HepG2 (cell line): ENCODE results near the gene NSD1. TPM values are rescaled to one million over a fixed set of nuclear protein-coding genes. Genes with fewer than 3 reads are reported as not detected.

ENCODE experiments used
- CBX1 ChIP-seq: IDR thresholded peaks from one replicate; pipeline ENCODE4 v1.6.1; 2016; ENCODE audit warnings: antibody characterized with exemption, low read depth
- FOXP1 ChIP-seq, 2 experiments: fragments of 450-650 bp in 1 of 2; IDR thresholded peaks; 2 replicates each; pipeline ENCODE4 v1.6.1; 2017 to 2018; ENCODE audit warnings: antibody characterized with exemption in 1 of 2
- JDP2 ChIP-seq: sonication (generic); formaldehyde crosslinking; IDR thresholded peaks from 2 replicates; pipeline ENCODE4 v1.8.1; 2022; ENCODE audit warnings: missing genetic modification reagents, borderline replicate concordance
- ONECUT2 ChIP-seq: sonication (generic); formaldehyde crosslinking; IDR thresholded peaks from 2 replicates; pipeline ENCODE4 v1.4.0; 2020; ENCODE audit warnings: missing genetic modification reagents
- PAX8 ChIP-seq: sonication (generic); formaldehyde crosslinking; IDR thresholded peaks from 2 replicates; pipeline ENCODE4 v1.8.0; 2022; ENCODE audit warnings: mild to moderate bottlenecking, missing genetic modification reagents, borderline replicate concordance
- POGK ChIP-seq: sonication (generic); formaldehyde crosslinking; conservative IDR thresholded peaks from 2 replicates; pipeline ENCODE4 v1.8.0; 2022; ENCODE audit warnings: mild to moderate bottlenecking, moderate library complexity, missing genetic modification reagents
- RELA ChIP-seq: sonication (generic); formaldehyde crosslinking; IDR thresholded peaks from 2 replicates; pipeline ENCODE4 v1.4.0; 2020; ENCODE audit warnings: missing genetic modification reagents
- SOX5 ChIP-seq: IDR thresholded peaks from 2 replicates; pipeline ENCODE4 v1.6.1; 2016; ENCODE audit warnings: borderline replicate concordance
- SRSF4 ChIP-seq: fragments of 200-400 bp; formaldehyde crosslinking; IDR thresholded peaks from one replicate; pipeline ENCODE4 v1.6.1; 2018; ENCODE audit warnings: mild to moderate bottlenecking, low read depth, low read length, moderate library complexity; ENCODE audit not compliant: poor library complexity, severe bottlenecking
- STAG1 ChIP-seq: sonication (generic); formaldehyde crosslinking; IDR thresholded peaks from 2 replicates; pipeline ENCODE4 v1.4.0; 2020; ENCODE audit warnings: missing genetic modification reagents
- ZFP41 ChIP-seq: sonication (generic); formaldehyde crosslinking; IDR thresholded peaks from 2 replicates; pipeline ENCODE4 v1.4.0; 2020; ENCODE audit warnings: mild to moderate bottlenecking, missing genetic modification reagents, borderline replicate concordance
- ZNF460 ChIP-seq: sonication (generic); formaldehyde crosslinking; IDR thresholded peaks from 2 replicates; pipeline ENCODE4 v1.5.1; 2020; ENCODE audit warnings: missing genetic modification reagents, mild to moderate bottlenecking, borderline replicate concordance
- ZNF577 ChIP-seq: sonication (generic); formaldehyde crosslinking; IDR thresholded peaks from 2 replicates; pipeline ENCODE4 v1.4.0; 2020; ENCODE audit warnings: mild to moderate bottlenecking, low read depth, missing genetic modification reagents, borderline replicate concordance
- ZNF770 ChIP-seq: sonication (generic); formaldehyde crosslinking; IDR thresholded peaks from 2 replicates; pipeline ENCODE4 v1.5.0; 2020; ENCODE audit warnings: mild to moderate bottlenecking, missing genetic modification reagents
- ZNF777 ChIP-seq: sonication (generic); formaldehyde crosslinking; IDR thresholded peaks from 2 replicates; pipeline ENCODE4 v1.4.0; 2020; ENCODE audit warnings: missing genetic modification reagents
- ZSCAN12 ChIP-seq: sonication (generic); formaldehyde crosslinking; IDR thresholded peaks from 2 replicates; pipeline ENCODE4 v1.9.0; 2021; ENCODE audit warnings: mild to moderate bottlenecking, missing genetic modification reagents
- polyA plus RNA-seq, 8 experiments: library from polyadenylated mRNA; depleted of rRNA in 3 of 8; stranded (reverse) in 7 of 8; unstranded in 1 of 8; fragments of >200 nt; fragmentation: Illumina TruSeq in 4 of 8; extraction: Trizol in 4 of 8; gene quantifications; 2 replicates each; pipeline versions ENCODE4 v1.2.1 to v1.2.3, GENCODE V29; 2011 to 2016; ENCODE audit warnings: low read depth in 4 of 8, missing spikeins in 1 of 8, mixed read lengths in 1 of 8; ENCODE audit not compliant: insufficient read depth in 1 of 8
- total RNA-seq, 5 experiments: library from RNA; depleted of rRNA; stranded (reverse); fragments of >200 nt; fragmentation: Illumina TruSeq; extraction: Trizol; gene quantifications; 2 replicates each; pipeline ENCODE4 v1.2.3, GENCODE V29; 2016; ENCODE audit warnings: low read depth in 1 of 5
- TF ChIP-seq, protein P1 (sequence below): IDR thresholded peaks from 2 replicates; pipeline ENCODE4 v1.6.1; 2016; ENCODE audit warnings: missing compliant biosample characterization, missing genetic modification reagents, borderline replicate concordance
- TF ChIP-seq, protein P2 (sequence below): sonication (generic); formaldehyde crosslinking; IDR thresholded peaks from 2 replicates; pipeline ENCODE4 v1.4.0; 2020; ENCODE audit warnings: missing genetic modification reagents
- TF ChIP-seq, protein P3 (sequence below): sonication (generic); formaldehyde crosslinking; IDR thresholded peaks from 2 replicates; pipeline ENCODE4 v1.8.1; 2022; ENCODE audit warnings: low read depth, mild to moderate bottlenecking, missing genetic modification reagents

NSD1 gene
- total and polyA plus RNA-seq, 2 of the 13 experiments (the other 11 are each of a cell fraction or from before 2014, with no cell fraction given) = 0.01 to 0.09 TPM

DNA sequence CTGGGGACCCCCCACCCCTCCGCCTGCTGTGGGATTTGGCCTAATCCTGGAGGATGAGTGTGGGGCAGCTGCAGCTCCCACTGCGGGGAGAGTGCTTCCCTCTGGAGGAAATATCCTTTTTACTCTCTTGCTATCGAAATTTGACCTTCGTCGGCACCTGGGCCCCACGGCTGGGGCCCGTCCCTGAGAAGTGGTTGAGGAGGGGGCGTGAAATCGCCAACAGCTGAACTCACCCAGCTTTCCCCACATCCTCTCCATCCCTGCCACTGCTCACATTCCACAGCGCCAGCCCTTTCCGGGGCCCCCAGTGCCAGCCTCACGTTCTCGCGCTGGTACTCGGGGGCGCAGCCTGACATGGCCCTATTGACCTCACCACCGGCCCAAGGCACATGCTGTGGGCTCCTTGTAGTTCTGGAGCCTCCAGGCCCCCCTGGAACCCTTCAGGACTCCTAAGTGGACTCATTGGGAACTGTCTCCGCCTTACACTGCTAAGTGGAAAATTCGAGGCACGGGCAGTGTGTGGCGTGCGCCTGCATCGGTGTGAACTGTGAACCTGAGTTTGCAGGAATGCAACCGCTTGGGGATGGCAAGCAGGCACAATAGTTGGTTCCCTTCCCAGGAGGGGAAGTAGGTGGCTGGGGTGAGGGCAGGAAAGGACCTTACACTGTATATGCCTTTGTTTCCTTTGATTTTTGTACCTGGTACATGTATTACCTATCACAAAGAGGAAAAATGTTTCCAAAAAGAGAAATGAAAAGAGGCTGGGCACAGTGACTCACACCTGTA is 27.7 kb upstream of the NSD1 start (continued):
- no peak for TF ChIP-seq FOXP1 (IDR thresholded peaks at IDR 0.05)
- TF ChIP-seq FOXP1 (CRISPR knock-in tag; IDR thresholded peaks at IDR 0.05) = no peak
- TF ChIP-seq ZNF777 = no peak
- TF ChIP-seq SRSF4 = no peak
- TF ChIP-seq, protein P1, sequence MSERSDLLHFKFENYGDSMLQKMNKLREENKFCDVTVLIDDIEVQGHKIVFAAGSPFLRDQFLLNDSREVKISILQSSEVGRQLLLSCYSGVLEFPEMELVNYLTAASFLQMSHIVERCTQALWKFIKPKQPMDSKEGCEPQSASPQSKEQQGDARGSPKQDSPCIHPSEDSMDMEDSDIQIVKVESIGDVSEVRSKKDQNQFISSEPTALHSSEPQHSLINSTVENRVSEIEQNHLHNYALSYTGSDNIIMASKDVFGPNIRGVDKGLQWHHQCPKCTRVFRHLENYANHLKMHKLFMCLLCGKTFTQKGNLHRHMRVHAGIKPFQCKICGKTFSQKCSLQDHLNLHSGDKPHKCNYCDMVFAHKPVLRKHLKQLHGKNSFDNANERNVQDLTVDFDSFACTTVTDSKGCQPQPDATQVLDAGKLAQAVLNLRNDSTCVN (CRISPR knock-in tag) = no peak
- TF ChIP-seq RELA = no peak
- no peak for TF ChIP-seq ZSCAN12
- TF ChIP-seq ONECUT2 (CRISPR knock-in tag) = no peak
- no peak for TF ChIP-seq STAG1 (CRISPR knock-in tag)
- TF ChIP-seq ZFP41 (CRISPR knock-in tag) = no peak
- no peak for TF ChIP-seq PAX8
- TF ChIP-seq, protein P2, sequence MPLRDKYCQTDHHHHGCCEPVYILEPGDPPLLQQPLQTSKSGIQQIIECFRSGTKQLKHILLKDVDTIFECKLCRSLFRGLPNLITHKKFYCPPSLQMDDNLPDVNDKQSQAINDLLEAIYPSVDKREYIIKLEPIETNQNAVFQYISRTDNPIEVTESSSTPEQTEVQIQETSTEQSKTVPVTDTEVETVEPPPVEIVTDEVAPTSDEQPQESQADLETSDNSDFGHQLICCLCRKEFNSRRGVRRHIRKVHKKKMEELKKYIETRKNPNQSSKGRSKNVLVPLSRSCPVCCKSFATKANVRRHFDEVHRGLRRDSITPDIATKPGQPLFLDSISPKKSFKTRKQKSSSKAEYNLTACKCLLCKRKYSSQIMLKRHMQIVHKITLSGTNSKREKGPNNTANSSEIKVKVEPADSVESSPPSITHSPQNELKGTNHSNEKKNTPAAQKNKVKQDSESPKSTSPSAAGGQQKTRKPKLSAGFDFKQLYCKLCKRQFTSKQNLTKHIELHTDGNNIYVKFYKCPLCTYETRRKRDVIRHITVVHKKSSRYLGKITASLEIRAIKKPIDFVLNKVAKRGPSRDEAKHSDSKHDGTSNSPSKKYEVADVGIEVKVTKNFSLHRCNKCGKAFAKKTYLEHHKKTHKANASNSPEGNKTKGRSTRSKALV (CRISPR knock-in tag) = peak; percentile 83; the same call in 1 of the 2 replicates
- TF ChIP-seq ZNF577 = no peak
- TF ChIP-seq CBX1 = no peak
- no peak for TF ChIP-seq JDP2 (CRISPR knock-in tag)
- no peak for TF ChIP-seq ZNF460 (CRISPR knock-in tag)
- peak; percentile 58; the same call in 1 of the 2 replicates for TF ChIP-seq ZNF770 (CRISPR knock-in tag)
- TF ChIP-seq SOX5 (CRISPR knock-in tag) = peak; percentile 62; the same call in 1 of the 2 replicates
- TF ChIP-seq POGK (CRISPR knock-in tag) = 0 out of 2 replicates have a peak, but pooled peaks have one; percentile 7
- TF ChIP-seq, protein P3, sequence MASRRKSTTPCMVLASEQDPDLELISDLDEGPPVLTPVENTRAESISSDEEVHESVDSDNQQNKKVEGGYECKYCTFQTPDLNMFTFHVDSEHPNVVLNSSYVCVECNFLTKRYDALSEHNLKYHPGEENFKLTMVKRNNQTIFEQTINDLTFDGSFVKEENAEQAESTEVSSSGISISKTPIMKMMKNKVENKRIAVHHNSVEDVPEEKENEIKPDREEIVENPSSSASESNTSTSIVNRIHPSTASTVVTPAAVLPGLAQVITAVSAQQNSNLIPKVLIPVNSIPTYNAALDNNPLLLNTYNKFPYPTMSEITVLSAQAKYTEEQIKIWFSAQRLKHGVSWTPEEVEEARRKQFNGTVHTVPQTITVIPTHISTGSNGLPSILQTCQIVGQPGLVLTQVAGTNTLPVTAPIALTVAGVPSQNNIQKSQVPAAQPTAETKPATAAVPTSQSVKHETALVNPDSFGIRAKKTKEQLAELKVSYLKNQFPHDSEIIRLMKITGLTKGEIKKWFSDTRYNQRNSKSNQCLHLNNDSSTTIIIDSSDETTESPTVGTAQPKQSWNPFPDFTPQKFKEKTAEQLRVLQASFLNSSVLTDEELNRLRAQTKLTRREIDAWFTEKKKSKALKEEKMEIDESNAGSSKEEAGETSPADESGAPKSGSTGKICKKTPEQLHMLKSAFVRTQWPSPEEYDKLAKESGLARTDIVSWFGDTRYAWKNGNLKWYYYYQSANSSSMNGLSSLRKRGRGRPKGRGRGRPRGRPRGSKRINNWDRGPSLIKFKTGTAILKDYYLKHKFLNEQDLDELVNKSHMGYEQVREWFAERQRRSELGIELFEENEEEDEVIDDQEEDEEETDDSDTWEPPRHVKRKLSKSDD (CRISPR knock-in tag) = no peak
